ENCODE results near the gene PGK1.
"Not testable (repeated sequence)": the region's sequence is repeated elsewhere in the genome, so short reads cannot be mapped to it uniquely, and the experiment has no call there.

Gene PGK1

DNA sequence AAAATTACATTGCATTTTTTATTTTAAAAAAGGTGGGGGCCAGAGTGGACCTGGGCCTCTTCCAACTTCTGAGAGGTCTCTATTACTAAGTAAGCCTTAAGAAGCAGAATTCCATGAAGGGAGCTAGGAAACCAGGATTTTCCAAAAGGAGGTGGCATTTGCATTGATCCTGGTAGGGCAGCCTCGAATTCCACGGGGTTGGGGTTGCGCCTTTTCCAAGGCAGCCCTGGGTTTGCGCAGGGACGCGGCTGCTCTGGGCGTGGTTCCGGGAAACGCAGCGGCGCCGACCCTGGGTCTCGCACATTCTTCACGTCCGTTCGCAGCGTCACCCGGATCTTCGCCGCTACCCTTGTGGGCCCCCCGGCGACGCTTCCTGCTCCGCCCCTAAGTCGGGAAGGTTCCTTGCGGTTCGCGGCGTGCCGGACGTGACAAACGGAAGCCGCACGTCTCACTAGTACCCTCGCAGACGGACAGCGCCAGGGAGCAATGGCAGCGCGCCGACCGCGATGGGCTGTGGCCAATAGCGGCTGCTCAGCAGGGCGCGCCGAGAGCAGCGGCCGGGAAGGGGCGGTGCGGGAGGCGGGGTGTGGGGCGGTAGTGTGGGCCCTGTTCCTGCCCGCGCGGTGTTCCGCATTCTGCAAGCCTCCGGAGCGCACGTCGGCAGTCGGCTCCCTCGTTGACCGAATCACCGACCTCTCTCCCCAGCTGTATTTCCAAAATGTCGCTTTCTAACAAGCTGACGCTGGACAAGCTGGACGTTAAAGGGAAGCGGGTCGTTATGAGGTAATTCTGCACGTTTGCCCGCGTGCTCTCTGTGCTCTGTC is at the start of gene PGK1:
PGK1 (plus strand) TSS at position 626 of the 824 bp plus-strand sequence; CDS start at position 719, 93 bp downstream.
- TF ChIP-seq, protein P1, sequence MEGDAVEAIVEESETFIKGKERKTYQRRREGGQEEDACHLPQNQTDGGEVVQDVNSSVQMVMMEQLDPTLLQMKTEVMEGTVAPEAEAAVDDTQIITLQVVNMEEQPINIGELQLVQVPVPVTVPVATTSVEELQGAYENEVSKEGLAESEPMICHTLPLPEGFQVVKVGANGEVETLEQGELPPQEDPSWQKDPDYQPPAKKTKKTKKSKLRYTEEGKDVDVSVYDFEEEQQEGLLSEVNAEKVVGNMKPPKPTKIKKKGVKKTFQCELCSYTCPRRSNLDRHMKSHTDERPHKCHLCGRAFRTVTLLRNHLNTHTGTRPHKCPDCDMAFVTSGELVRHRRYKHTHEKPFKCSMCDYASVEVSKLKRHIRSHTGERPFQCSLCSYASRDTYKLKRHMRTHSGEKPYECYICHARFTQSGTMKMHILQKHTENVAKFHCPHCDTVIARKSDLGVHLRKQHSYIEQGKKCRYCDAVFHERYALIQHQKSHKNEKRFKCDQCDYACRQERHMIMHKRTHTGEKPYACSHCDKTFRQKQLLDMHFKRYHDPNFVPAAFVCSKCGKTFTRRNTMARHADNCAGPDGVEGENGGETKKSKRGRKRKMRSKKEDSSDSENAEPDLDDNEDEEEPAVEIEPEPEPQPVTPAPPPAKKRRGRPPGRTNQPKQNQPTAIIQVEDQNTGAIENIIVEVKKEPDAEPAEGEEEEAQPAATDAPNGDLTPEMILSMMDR (IDR thresholded peaks at IDR 0.05; ENCODE audit: low read depth, low read length, missing control alignments): no peak
- peak within 1 kb of the TSS; percentile 83 for H3K4me3 ChIP-seq (ENCODE audit: low read depth, low read length)
- in situ Hi-C loops (cut with HindIII; ENCODE audit: low sequenced_read_pairs): no loop called here
- DNase-seq (ENCODE audit: low read depth): peak; percentile 81

DNA sequence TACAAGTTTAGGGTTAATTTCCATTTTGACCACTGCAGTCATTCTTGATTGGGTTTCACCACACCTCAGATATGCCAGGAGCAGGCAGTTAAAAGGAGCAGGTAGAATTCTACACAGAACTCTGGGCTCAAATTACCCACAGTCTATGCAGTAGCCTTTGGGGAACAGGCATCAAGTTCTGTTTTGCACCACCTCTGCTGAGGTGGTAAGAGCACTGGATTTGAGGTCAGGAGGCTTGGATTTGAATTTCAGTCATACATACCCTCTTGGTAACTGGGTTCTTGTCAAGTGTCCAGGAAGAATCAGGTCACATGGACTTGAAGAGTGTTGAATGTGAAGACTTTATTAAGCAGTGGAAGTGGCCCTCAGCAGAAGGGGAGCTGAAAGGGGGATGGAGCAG is 40.4 kb upstream of the PGK1 start:
- TF ChIP-seq, protein P1 (IDR thresholded peaks at IDR 0.05; ENCODE audit: low read depth, low read length, missing control alignments): no peak
- in situ Hi-C loops (cut with HindIII; ENCODE audit: low sequenced_read_pairs): no loop called here
- no peak for DNase-seq (ENCODE audit: low read depth)
- H3K4me3 ChIP-seq (ENCODE audit: low read depth, low read length): no peak overlapping the region

DNA sequence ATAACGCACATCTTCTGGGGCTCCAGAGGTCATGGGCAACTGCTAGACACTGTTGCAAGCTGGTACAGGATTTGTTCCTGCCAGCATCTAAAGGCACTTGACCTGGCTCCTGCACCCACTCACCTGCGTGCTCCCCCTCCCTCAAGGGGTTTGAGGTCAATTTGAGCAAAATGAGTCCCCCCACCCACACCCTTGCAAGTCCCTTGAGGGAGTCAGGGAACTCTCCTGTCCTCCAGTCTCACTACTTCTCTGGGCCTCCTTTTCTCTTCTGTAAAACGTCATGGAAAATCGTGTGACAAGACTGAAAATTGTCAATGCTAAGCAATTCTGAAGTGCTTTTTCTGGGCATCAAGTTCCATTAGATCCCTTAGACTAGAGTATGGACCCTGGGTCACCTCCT is 39.9 kb upstream of the PGK1 start:
- TF ChIP-seq, protein P1 (IDR thresholded peaks at IDR 0.05; ENCODE audit: low read depth, low read length, missing control alignments): no peak
- no peak overlapping the region for H3K4me3 ChIP-seq (ENCODE audit: low read depth, low read length)
- no peak for DNase-seq (ENCODE audit: low read depth)
- in situ Hi-C loops (cut with HindIII; ENCODE audit: low sequenced_read_pairs): no loop called here

DNA sequence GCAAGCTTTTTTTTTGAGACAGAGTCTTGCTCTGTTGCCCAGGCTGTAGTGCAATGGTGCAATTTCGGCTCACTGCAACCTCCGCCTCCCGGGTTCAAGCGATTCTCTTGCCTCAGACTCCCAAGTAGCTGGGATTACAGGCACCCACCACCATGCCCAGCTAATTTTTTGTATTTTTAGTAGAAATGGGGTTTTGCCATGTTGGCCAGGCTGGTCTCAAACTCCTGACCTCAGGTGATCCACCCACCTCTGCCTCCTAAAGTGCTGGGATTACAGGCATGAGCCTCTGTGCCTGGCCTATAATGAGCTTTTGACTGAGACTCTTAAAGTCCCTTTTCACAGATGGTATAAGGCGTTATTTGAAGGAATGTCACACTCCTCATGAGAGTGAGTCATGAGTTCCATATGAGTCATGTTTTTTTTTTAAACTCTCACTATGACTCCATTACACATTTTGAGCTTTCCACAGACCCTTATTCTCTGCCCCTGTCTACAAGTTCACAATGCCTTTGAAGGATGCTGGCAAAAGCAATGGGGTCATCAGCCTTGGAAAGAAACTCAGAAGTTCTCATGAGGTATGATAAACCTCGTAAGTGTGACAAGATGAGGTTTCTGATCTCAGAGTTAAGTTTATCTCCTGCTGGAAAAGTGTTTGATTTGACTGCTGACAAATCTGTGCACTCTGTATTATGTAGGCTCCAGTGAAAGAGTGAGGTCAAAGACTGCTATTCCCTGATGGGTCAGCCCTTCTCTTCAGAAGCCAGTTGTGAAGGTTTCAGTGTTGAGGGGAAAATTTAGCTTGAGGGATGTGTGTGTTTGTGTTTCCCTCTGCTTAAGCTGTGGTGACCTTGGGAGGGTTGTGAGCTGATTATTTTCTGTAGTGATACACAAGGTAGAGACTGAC is 39.1 kb upstream of the PGK1 start:
- in situ Hi-C loops (cut with HindIII; ENCODE audit: low sequenced_read_pairs); H3K4me3 ChIP-seq (ENCODE audit: low read depth, low read length): not testable (repeated sequence)
- DNase-seq (ENCODE audit: low read depth): peak; percentile 32

DNA sequence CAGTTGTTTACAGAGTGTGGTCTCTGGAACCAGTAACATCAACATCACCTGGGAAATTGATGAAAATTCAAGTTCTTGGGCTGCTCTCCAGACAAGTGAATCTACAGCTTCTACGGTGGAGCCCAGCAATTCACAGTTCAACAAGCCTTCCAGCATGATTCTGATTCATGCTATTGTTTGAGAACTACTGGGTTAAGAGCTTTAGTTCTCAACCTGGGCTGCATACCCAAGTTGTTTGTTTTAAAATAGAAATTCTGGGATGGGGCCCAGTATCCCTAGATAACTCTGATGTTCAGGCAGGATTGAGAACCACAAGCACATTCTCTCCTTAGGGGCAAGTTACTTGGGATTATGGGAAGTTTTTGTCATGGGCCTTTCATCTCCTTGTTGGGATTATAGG is 37.9 kb upstream of the PGK1 start:
- peak; percentile 35 for DNase-seq (ENCODE audit: low read depth)
- in situ Hi-C loops (cut with HindIII; ENCODE audit: low sequenced_read_pairs): no loop called here

DNA sequence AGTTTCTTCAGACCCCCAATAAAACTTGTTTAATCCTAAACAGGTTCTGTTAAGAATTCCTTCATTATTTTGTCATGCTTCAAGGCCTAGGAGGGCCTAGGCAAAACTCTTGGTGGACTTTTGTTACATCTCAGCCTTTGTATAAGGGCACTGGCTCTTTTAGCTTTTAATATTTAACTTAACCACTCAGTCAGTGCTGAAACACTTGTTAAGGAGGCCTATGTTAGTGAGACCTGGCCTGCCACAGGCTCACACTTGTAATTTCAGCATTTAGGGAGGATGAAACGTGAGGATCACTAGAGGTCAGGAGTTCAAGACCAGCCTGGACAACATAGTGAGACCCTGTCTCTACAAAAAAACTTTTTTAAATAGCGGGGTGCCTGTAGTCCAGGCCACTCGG is 32.7 kb upstream of the PGK1 start:
- in situ Hi-C loops (cut with HindIII; ENCODE audit: low sequenced_read_pairs): no loop called here
- no peak overlapping the region for H3K4me3 ChIP-seq (ENCODE audit: low read depth, low read length)
- no peak for DNase-seq (ENCODE audit: low read depth)
- TF ChIP-seq, protein P1 (IDR thresholded peaks at IDR 0.05; ENCODE audit: low read depth, low read length, missing control alignments): no peak

More for the DNA sequence above, 37.9 kb upstream of the PGK1 start:
- no peak overlapping the region for H3K4me3 ChIP-seq (ENCODE audit: low read depth, low read length)
- TF ChIP-seq, protein P1 (IDR thresholded peaks at IDR 0.05; ENCODE audit: low read depth, low read length, missing control alignments): no peak

DNA sequence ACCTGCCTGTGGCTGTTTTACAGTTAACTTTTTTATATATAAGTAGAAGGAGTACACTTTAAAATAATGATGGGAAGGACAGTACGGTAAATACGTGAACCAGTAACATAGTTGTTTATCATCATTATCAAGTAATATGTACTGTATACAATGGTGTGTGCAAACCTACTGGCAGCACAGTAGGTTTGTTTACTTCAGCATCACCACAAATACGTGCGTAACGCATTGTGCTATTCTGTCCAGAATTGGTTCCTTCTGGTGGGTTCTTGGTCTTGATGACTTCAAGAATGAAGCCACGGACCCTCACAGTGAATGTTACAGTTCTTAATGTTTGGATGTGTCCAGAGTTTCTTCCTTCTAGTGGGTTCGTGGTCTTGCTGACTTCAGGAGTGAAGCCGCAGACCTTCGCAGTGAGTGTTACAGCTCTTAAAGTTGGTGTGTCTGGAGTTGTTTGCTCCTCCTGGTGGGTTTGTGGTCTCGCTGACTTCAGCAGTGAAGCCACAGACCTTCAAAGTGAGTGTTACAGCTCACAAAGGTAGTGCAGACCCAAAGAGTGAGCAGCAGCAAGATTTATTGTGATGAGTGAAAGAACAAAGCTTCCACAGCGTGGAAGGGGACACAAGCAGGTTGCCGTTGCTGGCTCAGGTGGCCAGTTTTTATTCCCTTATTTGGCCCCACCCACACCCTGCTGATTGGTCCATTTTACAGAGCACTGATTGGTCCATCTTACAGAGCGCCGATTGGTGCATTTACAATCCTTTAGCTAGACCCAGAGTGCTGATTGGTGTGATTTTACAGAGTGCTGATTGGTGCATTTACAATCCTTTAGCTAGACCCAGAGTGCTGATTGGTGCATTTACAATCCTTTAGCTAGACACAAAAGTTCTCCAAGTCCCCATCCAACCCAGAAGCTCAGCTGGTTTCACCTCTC is 30.6 kb upstream of the PGK1 start:
- in situ Hi-C loops (cut with HindIII; ENCODE audit: low sequenced_read_pairs); DNase-seq (ENCODE audit: low read depth); H3K4me3 ChIP-seq (ENCODE audit: low read depth, low read length): not testable (repeated sequence)

Measured in astrocyte of the cerebellum (primary cell).